GM20431 (cell line): Measurements from ENCODE around the gene PHF3.

Source experiments
- in situ Hi-C: fragments of 300-500 bp; cut with MseI, MboI; formaldehyde crosslinking; loops from one replicate; pipeline ENCODE4 v1.15.0; 2020; ENCODE audit warnings: low sequenced_read_pairs; ENCODE audit not compliant: unreplicated experiment

Gene PHF3

DNA sequence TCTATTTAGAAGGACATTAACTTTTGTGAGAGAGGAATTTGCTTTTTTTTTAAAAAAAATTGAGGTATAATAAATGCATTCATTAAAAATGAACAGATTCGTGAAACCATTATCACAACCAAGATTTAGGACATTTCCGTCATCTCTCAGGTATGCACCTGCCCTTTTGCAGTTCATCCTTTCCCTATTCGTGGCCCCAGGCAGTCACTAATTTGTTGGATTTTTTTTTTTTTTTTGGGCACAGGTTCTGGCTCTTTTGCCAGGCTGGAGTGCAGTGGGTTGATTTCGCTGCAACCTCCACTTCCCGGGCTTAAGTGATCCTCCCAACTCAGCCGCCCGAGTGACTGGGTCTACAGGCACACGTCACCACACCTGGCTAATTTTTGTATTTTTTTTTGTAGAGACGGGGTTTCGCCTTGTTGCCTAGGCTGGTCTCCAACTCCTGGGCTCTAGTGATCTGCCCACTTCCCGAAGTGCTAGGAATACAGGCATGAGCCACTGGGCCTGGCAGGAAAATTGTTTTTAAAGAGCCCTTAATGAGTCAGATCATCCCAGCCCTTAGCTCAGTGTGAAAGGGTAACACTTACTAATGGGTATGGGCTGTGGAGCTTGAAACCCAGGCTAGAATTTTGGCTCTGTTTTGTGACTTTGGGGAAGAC is 9.2 kb downstream of the PHF3 start:
- in situ Hi-C loops = no loop called here

DNA sequence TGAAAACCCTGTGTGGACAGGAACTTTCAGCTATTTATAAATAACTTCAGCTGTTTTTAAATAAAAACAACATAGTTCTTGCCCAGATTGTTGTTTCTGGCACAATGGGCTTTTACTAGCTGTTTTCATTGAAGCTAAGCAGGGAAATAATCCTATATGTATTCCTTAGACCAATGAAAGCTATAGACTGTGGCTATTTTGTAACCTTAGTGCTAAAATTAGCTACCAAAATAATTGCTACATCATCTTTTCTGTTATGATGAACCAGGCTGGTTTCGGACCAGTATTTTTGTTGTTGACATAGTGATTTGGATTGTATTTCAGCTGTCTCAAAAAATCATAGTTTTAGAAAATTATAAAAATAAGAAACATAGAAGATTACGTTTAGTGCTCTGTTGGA is 13.7 kb downstream of the PHF3 start:
- in situ Hi-C loops = no loop called here

GRCh38 chr6:63649847-63650265 is 14.3 kb downstream of the PHF3 start:
- in situ Hi-C loops = no loop called here

GRCh38 chr6:63652980-63653379 is 17.4 kb downstream of the PHF3 start:
- in situ Hi-C loops = no loop called here

DNA sequence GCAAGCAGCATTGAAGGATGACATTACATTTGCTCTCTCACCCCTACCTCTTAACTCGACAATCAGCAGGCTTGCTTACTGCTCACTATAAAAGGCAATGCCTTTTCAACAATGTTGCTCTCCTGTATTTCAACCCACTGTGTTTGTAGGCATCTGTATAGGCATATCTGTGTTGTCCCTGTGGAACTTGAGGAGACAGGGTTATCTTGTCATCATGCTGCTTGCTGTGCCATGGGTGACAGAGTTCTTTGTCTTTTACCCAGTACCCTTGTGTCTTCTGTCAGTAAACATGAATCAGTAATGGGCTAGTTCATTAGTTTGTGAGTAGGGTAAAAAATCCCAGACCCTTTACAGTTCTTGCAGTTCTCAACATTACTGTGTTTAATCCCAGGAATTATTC is 25.2 kb downstream of the PHF3 start:
- in situ Hi-C loops = no loop called here

GRCh38 chr6:63661769-63662168 is 26.2 kb downstream of the PHF3 start:
- in situ Hi-C loops = no loop called here

DNA sequence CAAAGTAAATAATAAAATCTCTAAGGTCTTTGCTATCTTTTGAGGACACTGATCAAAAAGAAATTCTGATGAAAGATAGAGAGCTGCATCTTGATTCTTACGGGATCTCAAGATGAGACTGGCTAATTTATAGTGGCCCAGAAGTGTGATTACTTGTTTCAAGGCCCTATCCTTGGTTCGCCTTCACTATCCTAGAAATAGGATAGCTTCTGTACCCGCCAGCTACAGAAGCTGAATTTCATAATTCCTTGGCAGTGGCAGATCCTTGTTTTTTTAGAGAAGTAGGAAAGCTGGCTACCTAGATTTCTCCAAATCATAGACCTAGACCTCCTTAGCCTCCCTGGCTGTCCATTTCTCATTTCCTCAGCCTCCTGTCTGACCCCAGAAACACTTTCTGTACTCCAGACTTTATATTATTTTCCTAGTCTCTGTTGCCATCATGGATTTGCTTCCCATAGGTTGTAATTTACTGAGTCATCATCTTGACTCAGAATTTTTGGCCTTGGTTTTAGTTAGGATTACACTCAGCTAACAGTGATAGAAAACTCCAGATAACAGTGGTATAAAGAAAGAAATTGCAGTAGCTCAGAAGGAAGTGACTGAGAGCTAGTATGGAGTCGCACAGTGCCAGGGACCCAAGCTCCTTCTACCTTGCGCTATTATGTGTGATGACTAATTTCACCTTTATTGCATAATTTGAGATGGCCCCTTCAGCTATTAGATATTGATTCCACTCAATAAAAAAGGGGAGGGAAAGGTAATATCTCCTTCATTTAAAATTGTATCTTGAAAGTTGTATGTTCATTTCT is 27.7 kb downstream of the PHF3 start:
- in situ Hi-C loops = no loop called here

DNA sequence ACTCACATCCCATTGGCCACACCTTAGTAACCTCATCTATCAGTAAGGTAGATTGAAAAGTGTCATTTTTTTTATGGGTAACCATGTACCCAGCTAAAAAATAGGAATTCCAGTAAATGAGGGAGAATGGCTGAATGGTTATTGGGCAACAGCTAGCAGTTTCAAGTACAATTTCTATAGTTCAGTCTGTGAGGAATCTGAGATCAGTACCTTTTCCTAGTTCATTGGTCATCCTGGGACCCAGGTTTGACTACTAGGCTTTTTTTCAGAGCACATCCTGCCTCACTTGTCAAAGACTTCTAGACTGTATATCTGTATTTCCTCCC is 28.3 kb downstream of the PHF3 start:
- in situ Hi-C loops = no loop called here

- in situ Hi-C loops = no loop called here
These were observed 35.6 kb downstream of the PHF3 start for GRCh38 chr6:63671098-63671754.

DNA sequence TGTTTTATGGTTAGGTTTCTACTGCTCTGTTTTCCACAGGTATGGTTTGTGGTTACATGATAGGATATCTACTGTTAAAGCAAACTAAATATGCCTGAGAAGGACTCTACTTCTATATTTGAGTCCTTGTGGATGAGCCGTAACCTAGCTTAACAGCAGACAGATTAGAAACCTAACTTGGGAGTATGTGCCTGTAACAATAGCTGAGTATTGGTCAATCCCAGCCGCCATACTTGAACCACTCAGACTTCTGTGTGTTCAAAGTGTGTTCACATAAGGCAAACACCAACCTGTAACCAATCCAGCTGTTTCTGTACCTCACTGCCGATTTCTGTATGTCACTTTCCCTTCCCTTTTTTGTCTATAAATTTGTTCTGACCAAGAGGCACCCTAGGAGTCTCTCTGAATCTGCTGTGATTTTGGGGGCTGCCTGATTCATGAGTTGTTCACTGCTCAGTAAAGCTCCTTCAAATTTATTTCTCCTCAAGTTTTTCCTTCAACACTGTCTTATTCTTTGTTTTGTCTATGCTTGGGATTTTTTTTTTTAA is 37.1 kb downstream of the PHF3 start:
- in situ Hi-C loops = no loop called here

DNA sequence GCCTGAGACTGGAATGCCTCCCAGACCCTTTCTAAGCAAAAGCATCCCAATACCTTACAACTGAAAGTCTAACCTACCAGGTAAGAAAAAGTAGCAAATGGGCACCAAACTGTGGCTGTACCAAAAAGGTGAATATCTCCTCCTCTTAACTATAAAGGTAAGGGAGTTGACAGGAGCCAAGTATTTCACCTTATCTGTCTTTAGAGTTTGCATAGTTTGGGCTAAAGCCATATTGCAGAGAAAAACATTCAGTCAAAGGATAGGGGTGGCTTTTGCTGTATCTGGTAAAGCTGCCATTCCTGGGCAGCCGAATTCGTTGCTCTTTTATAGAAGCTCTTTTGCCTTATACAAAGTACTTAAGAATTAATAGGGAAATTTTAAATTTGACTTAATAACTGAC is 38.1 kb downstream of the PHF3 start:
- in situ Hi-C loops = no loop called here

- in situ Hi-C loops = no loop called here
These were observed 39.0 kb downstream of the PHF3 start for GRCh38 chr6:63674635-63675034.

- in situ Hi-C loops = no loop called here
These were observed 39.5 kb downstream of the PHF3 start for GRCh38 chr6:63675138-63675537.

DNA sequence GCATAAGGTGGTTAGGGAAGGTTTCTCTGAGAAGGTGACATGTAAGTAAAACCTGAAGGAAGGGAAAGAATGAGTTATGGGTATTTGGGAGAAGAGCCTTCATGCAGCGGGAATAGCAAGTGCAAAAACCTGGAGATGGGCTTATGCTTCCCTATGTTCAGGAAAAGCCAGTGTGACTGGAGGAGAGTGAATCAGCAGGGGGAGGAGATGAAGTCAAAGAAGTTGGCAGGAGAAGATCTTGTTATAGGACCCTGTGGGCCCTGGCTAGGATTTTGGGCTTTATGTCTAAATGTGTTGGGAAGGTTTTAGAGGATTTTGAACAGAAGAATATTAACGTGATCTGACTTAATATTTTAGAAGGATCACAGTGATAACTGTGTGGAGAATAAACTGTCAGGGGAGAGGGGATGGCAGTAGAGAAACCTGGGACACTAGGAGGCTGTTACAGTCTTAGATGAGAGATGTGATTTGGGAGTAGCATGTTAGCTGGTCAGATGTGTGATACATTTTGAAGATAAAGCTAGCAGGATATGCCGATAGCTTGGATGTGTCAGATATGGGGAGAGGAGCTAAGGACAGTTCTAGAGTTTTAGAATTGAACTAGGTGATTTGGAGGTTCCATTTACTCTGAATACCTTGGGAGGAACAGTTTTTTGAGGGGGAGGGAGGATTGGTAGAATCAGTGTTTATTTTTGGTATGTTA is 41.0 kb downstream of the PHF3 start:
- in situ Hi-C loops = no loop called here

- in situ Hi-C loops = no loop called here
These were observed 41.7 kb downstream of the PHF3 start for GRCh38 chr6:63677282-63677681.

DNA sequence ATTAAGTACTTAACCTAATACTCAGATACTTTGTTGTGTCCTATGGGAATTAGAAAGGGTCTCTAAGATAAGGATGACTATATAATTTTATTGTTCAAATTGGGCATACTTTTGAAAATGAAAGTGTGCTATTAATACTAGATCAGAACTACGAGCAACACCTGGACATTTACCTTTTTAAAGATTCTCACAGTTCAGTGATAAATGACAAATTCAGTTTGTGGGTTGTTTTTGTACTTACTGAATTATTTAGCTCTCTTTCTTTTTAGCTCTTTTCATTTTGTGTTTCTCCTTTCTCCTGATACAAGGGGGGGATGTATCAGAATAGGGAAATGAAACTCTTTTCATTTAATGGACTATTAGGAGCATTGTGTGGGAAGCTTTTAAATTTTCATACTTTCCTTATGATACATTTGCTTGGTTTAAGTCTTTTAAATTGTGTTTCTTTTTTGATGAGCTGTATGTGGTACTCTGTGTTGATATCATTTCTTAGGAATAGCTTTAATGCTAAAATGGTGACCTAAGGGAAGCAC is 47.5 kb downstream of the PHF3 start:
- in situ Hi-C loops = no loop called here

DNA sequence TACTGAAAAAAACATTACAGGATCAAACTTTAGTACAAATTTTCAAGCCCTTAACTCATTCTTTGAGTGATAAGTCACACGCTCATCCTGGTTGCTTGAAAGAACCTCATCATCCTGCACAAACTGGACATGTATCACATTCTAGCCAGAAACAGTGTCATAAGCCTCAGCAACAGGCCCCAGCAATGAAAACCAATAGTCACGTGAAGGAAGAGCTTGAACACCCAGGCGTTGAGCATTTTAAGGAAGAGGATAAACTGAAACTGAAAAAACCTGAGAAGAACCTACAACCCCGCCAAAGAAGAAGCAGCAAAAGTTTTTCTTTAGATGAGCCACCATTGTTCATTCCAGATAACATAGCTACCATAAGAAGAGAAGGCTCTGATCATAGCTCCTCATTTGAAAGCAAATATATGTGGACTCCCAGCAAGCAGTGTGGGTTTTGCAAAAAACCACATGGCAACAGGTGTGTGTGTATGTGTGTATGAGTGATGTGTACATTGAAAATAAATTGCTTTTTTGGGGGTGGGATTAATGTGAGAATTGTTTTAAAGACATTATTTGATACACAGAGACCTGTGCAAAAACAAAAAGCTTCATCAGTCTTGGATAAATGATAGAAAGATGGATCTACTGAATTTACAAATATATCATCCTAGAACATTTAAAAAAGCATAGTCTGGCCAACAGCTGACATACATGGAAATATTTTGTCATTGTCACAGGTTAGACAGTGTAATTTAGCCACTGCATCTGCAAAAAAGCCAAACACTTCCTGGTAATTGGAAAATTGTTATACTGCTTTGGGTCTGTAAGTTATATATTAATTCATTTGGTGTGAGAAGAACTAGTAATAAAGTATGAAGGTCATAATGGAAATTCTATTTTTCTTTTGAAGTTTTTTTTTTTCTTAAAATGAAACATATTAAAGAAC is 50.1 kb downstream of the PHF3 start:
- in situ Hi-C loops = no loop called here

DNA sequence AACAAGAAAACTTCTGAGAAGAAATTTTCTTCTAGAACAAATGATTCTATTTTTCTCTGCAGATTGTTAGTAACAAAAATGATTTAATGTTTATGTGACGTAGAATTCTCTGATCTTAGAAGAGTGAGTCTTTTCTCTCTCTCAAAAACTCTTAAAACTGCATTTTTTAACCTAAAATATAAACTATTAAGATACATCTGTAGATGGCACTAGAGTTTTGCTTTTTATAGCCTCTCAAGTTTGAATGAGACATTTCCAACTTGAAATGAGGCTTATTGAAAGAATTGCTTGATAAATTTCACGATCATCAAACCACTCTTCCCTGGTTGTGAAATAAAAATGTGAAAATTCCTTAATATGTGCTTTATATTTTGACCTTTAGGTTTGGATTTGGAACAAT is 53.8 kb downstream of the PHF3 start:
- in situ Hi-C loops = no loop called here

DNA sequence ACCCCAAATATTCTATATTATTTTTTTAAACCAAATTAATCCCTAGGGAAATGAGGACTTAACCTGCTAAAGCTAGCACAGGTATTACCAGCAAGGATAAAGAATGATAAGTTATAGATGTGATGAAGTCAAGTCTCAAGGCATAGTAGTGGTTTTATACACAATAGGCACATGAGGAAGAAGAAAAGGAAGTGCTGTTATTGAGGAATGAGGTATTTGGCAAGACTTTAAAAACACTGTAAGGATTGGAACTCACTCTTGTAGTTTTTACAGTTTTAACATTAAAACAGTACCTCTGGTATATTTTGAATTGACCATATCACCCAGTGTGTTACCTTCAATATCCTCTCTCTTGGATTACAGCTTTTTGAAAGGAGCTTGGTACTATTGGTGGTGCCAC is 54.6 kb downstream of the PHF3 start:
- in situ Hi-C loops = no loop called here
